Mesenchymal stem cell (in vitro differentiated cells and primary cell): ENCODE measurements around the gene LKAAEAR1.

ENCODE experiments used
- DNase-seq: peaks from one replicate; pipeline ENCODE4 v3.0.0-alpha.2; 2013
- H2AFZ ChIP-seq: one replicate; pipeline ENCODE4 v1.6.1; 2013; ENCODE audit warnings: low read depth, mild to moderate bottlenecking, control low read depth, inconsistent platforms, low read length, moderate library complexity
- H2AK5ac ChIP-seq: 2 replicates; pipeline ENCODE4 v1.6.1; 2013; ENCODE audit warnings: low read length, moderate library complexity, mild to moderate bottlenecking, inconsistent platforms; ENCODE audit not compliant: severe bottlenecking
- H2BK120ac ChIP-seq: one replicate; pipeline ENCODE4 v1.6.1; 2013; ENCODE audit warnings: low read depth, mild to moderate bottlenecking, inconsistent platforms, low read length, moderate library complexity
- H2BK12ac ChIP-seq, 2 experiments: one replicate each; pipeline ENCODE4 v1.6.1; 2013; ENCODE audit warnings: inconsistent platforms in 2 of 2, low read length in 2 of 2, mild to moderate bottlenecking in 2 of 2, moderate library complexity in 2 of 2, control low read depth in 1 of 2
- H2BK15ac ChIP-seq: one replicate; pipeline ENCODE4 v1.6.1; 2013; ENCODE audit warnings: mild to moderate bottlenecking, low read depth, inconsistent platforms; ENCODE audit not compliant: poor library complexity, severe bottlenecking
- H2BK5ac ChIP-seq: 2 replicates; pipeline ENCODE4 v1.6.1; 2013; ENCODE audit warnings: low read depth, mild to moderate bottlenecking, low read length, control low read depth, inconsistent platforms; ENCODE audit not compliant: poor library complexity, severe bottlenecking
- H3K14ac ChIP-seq, 2 experiments: one replicate each; pipeline ENCODE4 v1.6.1; 2013; ENCODE audit warnings: inconsistent platforms in 2 of 2, low read length in 2 of 2, control low read depth in 1 of 2, mild to moderate bottlenecking in 1 of 2, moderate library complexity in 1 of 2
- H3K18ac ChIP-seq, 2 experiments: one replicate each; pipeline ENCODE4 v1.6.1; 2013; ENCODE audit warnings: inconsistent platforms in 2 of 2, low read length in 2 of 2, control low read depth in 1 of 2, low read depth in 1 of 2, mild to moderate bottlenecking in 1 of 2
- H3K23ac ChIP-seq, 2 experiments: one replicate each; pipeline ENCODE4 v1.6.1; 2013; ENCODE audit warnings: inconsistent platforms in 2 of 2, low read length in 2 of 2, mild to moderate bottlenecking in 2 of 2, moderate library complexity in 2 of 2, control low read depth in 1 of 2
- H3K27ac ChIP-seq: 2 replicates; pipeline ENCODE4 v1.5.1; 2013; ENCODE audit warnings: mild to moderate bottlenecking, moderate library complexity, low read length, control low read depth, inconsistent platforms; ENCODE audit not compliant: poor library complexity, severe bottlenecking
- H3K27me3 ChIP-seq, 2 experiments: 2 replicates each; pipeline versions ENCODE4 v1.6.1 to v1.7.0; 2013; ENCODE audit warnings: low read length in 2 of 2, mild to moderate bottlenecking in 2 of 2, moderate library complexity in 2 of 2, control low read depth in 1 of 2, inconsistent platforms in 1 of 2; ENCODE audit not compliant: control insufficient read depth in 1 of 2, insufficient read depth in 1 of 2
- H3K36me3 ChIP-seq, 2 experiments: 2 replicates each; pipeline versions ENCODE4 v1.6.1 to v1.7.0; 2013; ENCODE audit warnings: low read length in 2 of 2, control low read depth in 1 of 2, inconsistent platforms in 1 of 2, low read depth in 1 of 2, mild to moderate bottlenecking in 1 of 2; ENCODE audit not compliant: insufficient read depth in 2 of 2, control insufficient read depth in 1 of 2
- H3K4ac ChIP-seq, 2 experiments: one replicate each; pipeline ENCODE4 v1.6.1; 2013; ENCODE audit warnings: inconsistent platforms in 2 of 2, low read length in 2 of 2, mild to moderate bottlenecking in 2 of 2, moderate library complexity in 2 of 2, control low read depth in 1 of 2, low read depth in 1 of 2
- H3K4me1 ChIP-seq: 2 replicates; pipeline ENCODE4 v1.6.1; 2013; ENCODE audit warnings: low read depth, low read length, control low read depth; ENCODE audit not compliant: control insufficient read depth, insufficient read depth
- H3K4me2 ChIP-seq: 2 replicates; pipeline ENCODE4 v1.6.1; 2013; ENCODE audit warnings: low read length, mild to moderate bottlenecking, inconsistent platforms; ENCODE audit not compliant: poor library complexity, severe bottlenecking
- H3K4me3 ChIP-seq, 2 experiments: 2 replicates each; pipeline versions ENCODE4 v1.5.1 to v1.7.0; 2013; ENCODE audit warnings: low read length in 2 of 2, mild to moderate bottlenecking in 2 of 2, control low read depth in 1 of 2, low read depth in 1 of 2; ENCODE audit not compliant: insufficient read depth in 1 of 2
- H3K79me1 ChIP-seq: replicated peaks from 2 replicates; pipeline ENCODE4 v1.6.1; 2013; ENCODE audit warnings: mild to moderate bottlenecking, control low read depth, low read length, inconsistent platforms; ENCODE audit not compliant: poor library complexity, severe bottlenecking
- H3K9ac ChIP-seq: 2 replicates; pipeline ENCODE4 v1.7.0; 2013; ENCODE audit warnings: mild to moderate bottlenecking, low read length, moderate library complexity
- H3K9me3 ChIP-seq: 2 replicates; pipeline ENCODE4 v1.7.0; 2013; ENCODE audit warnings: mild to moderate bottlenecking, low read length; ENCODE audit not compliant: control insufficient read depth
- H4K8ac ChIP-seq: one replicate; pipeline ENCODE4 v1.6.1; 2013; ENCODE audit warnings: inconsistent platforms, mild to moderate bottlenecking, low read length, moderate library complexity
- H4K91ac ChIP-seq: one replicate; pipeline ENCODE4 v1.6.1; 2013; ENCODE audit warnings: mild to moderate bottlenecking, low read length, inconsistent platforms
- WGBS: methylation state at CpG from one replicate; pipeline ENCODE4 v1.1.7; 2013; ENCODE audit warnings: mixed read lengths; 5-methylcytosine and 5-hydroxymethylcytosine counted together

LKAAEAR1 gene

GRCh38 chr20:64075556-64075955 is 8.6 kb downstream of the LKAAEAR1 start:
- Histone ChIP-seq H3K27ac (no peak overlapping the region), H3K9ac (no peak overlapping the region), H4K91ac (no peak overlapping the region), H2BK15ac (no peak overlapping the region), H2AFZ (no peak overlapping the region), H3K23ac (no peak overlapping the region), H3K27me3 (no peaks in the 10 kb centered on the region), H2AK5ac (no peak overlapping the region), H3K9me3 (no peaks in the 10 kb centered on the region), H4K8ac (no peak overlapping the region), H3K79me1 (peaks cover 24% of the 10 kb centered on the region), H3K4ac (no peak overlapping the region), H3K18ac (no peak overlapping the region), H3K36me3 (peaks cover 17 to 58% of the 10 kb centered on the region in 2 experiments), H3K14ac (no peak overlapping the region), H3K4me3 (no peak overlapping the region), H2BK5ac (no peak overlapping the region), H2BK120ac (no peak overlapping the region), H2BK12ac (no peak overlapping the region), H3K4me2 (no peak overlapping the region), H3K4me1 (peaks cover 21% of the 10 kb centered on the region)
- DNase-seq, result no peak
- WGBS, result 90% methylated on average over 12 of the region's 12 CpGs

GRCh38 chr20:64074963-64075362 is 9.2 kb downstream of the LKAAEAR1 start:
- Histone ChIP-seq H3K4me1 (peaks cover 20% of the 10 kb centered on the region), H3K14ac (no peak overlapping the region), H2AFZ (no peak overlapping the region), H2BK120ac (no peak overlapping the region), H3K36me3 (peaks cover 17 to 64% of the 10 kb centered on the region in 2 experiments), H4K8ac (no peak overlapping the region), H3K4me2 (no peak overlapping the region), H3K23ac (no peak overlapping the region), H2BK5ac (no peak overlapping the region), H4K91ac (no peak overlapping the region), H2AK5ac (no peak overlapping the region), H3K79me1 (peaks cover 24% of the 10 kb centered on the region), H3K9me3 (no peaks in the 10 kb centered on the region), H3K9ac (no peak overlapping the region), H3K4ac (no peak overlapping the region), H2BK15ac (no peak overlapping the region), H3K4me3 (no peak overlapping the region), H2BK12ac (no peak overlapping the region), H3K27ac (no peak overlapping the region), H3K18ac (no peak overlapping the region), H3K27me3 (no peaks in the 10 kb centered on the region)
- 95% methylated on average over 8 of the region's 8 CpGs for WGBS
- DNase-seq, result no peak

- no peak overlapping the region for H2BK5ac ChIP-seq
- peaks cover 26% of the 10 kb centered on the region for H3K4me1 ChIP-seq
- WGBS, result 95% methylated on average over 28 of the region's 28 CpGs
- H3K23ac ChIP-seq, result no peak overlapping the region
- H3K9me3 ChIP-seq, result no peaks in the 10 kb centered on the region
- peaks cover 24% of the 10 kb centered on the region for H3K79me1 ChIP-seq
- no peak overlapping the region for H2AK5ac ChIP-seq
- no peak overlapping the region for H3K4ac ChIP-seq
- H2BK15ac ChIP-seq, result no peak overlapping the region
- no peak overlapping the region for H3K14ac ChIP-seq
- H3K9ac ChIP-seq, result no peak overlapping the region
- no peak for DNase-seq
- no peak overlapping the region for H2BK120ac ChIP-seq
- H3K4me3 ChIP-seq, result no peak overlapping the region
- H3K18ac ChIP-seq, result no peak overlapping the region
- H2AFZ ChIP-seq, result no peak overlapping the region
- no peak overlapping the region for H3K27ac ChIP-seq
- no peak overlapping the region for H4K91ac ChIP-seq
- peaks cover 17 to 69% of the 10 kb centered on the region in 2 experiments for H3K36me3 ChIP-seq
- no peak overlapping the region for H3K4me2 ChIP-seq
- H4K8ac ChIP-seq, result no peak overlapping the region
- H2BK12ac ChIP-seq, result no peak overlapping the region
- H3K27me3 ChIP-seq, result no peaks in the 10 kb centered on the region
Measured at GRCh38 chr20:64074184-64074789, 9.9 kb downstream of the LKAAEAR1 start.

- Histone ChIP-seq H3K36me3 (peaks cover 17 to 75% of the 10 kb centered on the region in 2 experiments), H2BK12ac (no peak overlapping the region), H2BK120ac (no peak overlapping the region), H3K4ac (no peak overlapping the region), H2AK5ac (no peak overlapping the region), H3K4me2 (no peak overlapping the region), H2AFZ (no peak overlapping the region), H3K18ac (no peak overlapping the region), H2BK5ac (no peak overlapping the region), H4K8ac (no peak overlapping the region), H3K4me1 (peaks cover 21% of the 10 kb centered on the region), H3K4me3 (no peak overlapping the region), H2BK15ac (no peak overlapping the region), H3K23ac (no peak overlapping the region), H3K9ac (no peak overlapping the region), H3K9me3 (no peaks in the 10 kb centered on the region), H3K27me3 (no peaks in the 10 kb centered on the region), H4K91ac (peak overlapping the region; percentile 25), H3K27ac (no peak overlapping the region), H3K14ac (no peak overlapping the region), H3K79me1 (peaks cover 20% of the 10 kb centered on the region)
- 97% methylated on average over 37 of the region's 37 CpGs for WGBS
- DNase-seq, result no peak
Measured at GRCh38 chr20:64073476-64074183, 10.6 kb downstream of the LKAAEAR1 start.
